Left lung (tissue), 10 donors: ENCODE results near the gene SCMH1. TPM values are rescaled to one million over a fixed set of nuclear protein-coding genes. Genes with fewer than 3 reads are reported as not detected.

Experiments
- ATAC-seq: fragments of 200-7000 bp; cut with Tn5 transposase; one replicate; pipeline ENCODE4 v1.9.1; 2020; ENCODE audit warnings: moderate library complexity
- DNase-seq, 4 donors: peaks; one replicate each; pipeline ENCODE4 v3.0.0-alpha.2; 2013 to 2020
- H3K27ac ChIP-seq, 2 donors: fragments of 200-600 bp; sonication (generic) in 1 of 2; one replicate each; pipeline versions ENCODE4 v1.5.0 to v1.8.0; 2020 to 2021
- H3K27me3 ChIP-seq, 2 donors: fragments of 200-600 bp; sonication (generic) in 1 of 2; one replicate each; pipeline versions ENCODE4 v1.5.0 to v1.8.0; 2020 to 2021
- H3K36me3 ChIP-seq, 2 donors: fragments of 200-600 bp; sonication (generic) in 1 of 2; one replicate each; pipeline versions ENCODE4 v1.5.0 to v1.8.0; 2020 to 2021
- H3K4me1 ChIP-seq, 2 donors: fragments of 200-600 bp; one replicate each; pipeline ENCODE4 v1.8.0; 2021
- H3K4me3 ChIP-seq, 2 donors: fragments of 200-600 bp; sonication (generic) in 1 of 2; one replicate each; pipeline versions ENCODE4 v1.5.0 to v1.8.0; 2020 to 2021; ENCODE audit warnings: mild to moderate bottlenecking in 1 of 2
- H3K9me3 ChIP-seq, 2 donors: fragments of 200-600 bp; sonication (generic) in 1 of 2; one replicate each; pipeline versions ENCODE4 v1.5.0 to v1.8.0; 2020 to 2021
- CTCF ChIP-seq, 2 donors: fragments of 200-600 bp; sonication (generic) in 1 of 2; IDR thresholded peaks; one replicate each; pipeline versions ENCODE4 v1.5.0 to v1.8.0; 2021; ENCODE audit warnings: antibody characterized with exemption in 2 of 2
- intact Hi-C, 2 donors: fragments of 100-400 bp; cut with DNase I; formaldehyde crosslinking; loops; one replicate each; pipeline versions ENCODE4 v1.11.2 to v1.14.2; 2022
- polyA plus RNA-seq, 6 donors: library from polyadenylated mRNA; unstranded; fragments of 120-200 nt; gene quantifications; one replicate each; pipeline ENCODE4 v1.2.1, GENCODE V29; 2013; ENCODE audit not compliant: insufficient read length in 6 of 6
- total RNA-seq, 2 donors: library from RNA; stranded (reverse); fragmentation: NEBNext Ultra II Directional; extraction: Animal tissue kit (Norgen Biotek cat#: 25700); gene quantifications; one replicate each; pipeline ENCODE4 v1.2.1, GENCODE V29; 2021
- donor health status: DM: no; HTN: yes; CAD: no.
- donor health status: DM: no; HTN: no; CAD: no.

Gene SCMH1
- total and polyA plus RNA-seq, 8 donors: 27.8 to 56.1 (median 44.3) TPM

GRCh38 chr1:41056907-41057306 lies 185.2 kb downstream of the SCMH1 start:
- no peak for TF ChIP-seq CTCF (IDR thresholded peaks at IDR 0.05)
- Histone ChIP-seq H3K36me3 (peaks cover 0 to 26% of the 10 kb centered on the region in 2 donors), H3K27ac (no peak overlapping the region), H3K4me1 (no peaks in the 10 kb centered on the region), H3K4me3 (no peak overlapping the region), H3K9me3 (peaks cover 0 to 3% of the 10 kb centered on the region in 2 donors), H3K27me3 (no peaks in the 10 kb centered on the region)
- intact Hi-C loops: no loop called here
- no peak for ATAC-seq
- DNase-seq: no peak

GRCh38 chr1:41053316-41053715 lies 188.8 kb downstream of the SCMH1 start:
- H3K27me3 ChIP-seq: no peaks in the 10 kb centered on the region
- H3K9me3 ChIP-seq: no peaks in the 10 kb centered on the region
- DNase-seq (no peak), ATAC-seq (peak; percentile 24)
- no peak overlapping the region for H3K27ac ChIP-seq
- no peak overlapping the region for H3K4me3 ChIP-seq
- H3K36me3 ChIP-seq: peaks cover 0 to 21% of the 10 kb centered on the region in 2 donors
- intact Hi-C loops: no loop called here
- no peaks in the 10 kb centered on the region for H3K4me1 ChIP-seq
- TF ChIP-seq CTCF (IDR thresholded peaks at IDR 0.05): no peak

- H3K4me3 ChIP-seq: no peak overlapping the region
- H3K27ac ChIP-seq: no peak overlapping the region
- H3K4me1 ChIP-seq: peaks cover 0 to 9% of the 10 kb centered on the region in 2 donors
- no peak for DNase-seq
- H3K36me3 ChIP-seq: peaks cover 0 to 42% of the 10 kb centered on the region in 2 donors
- no peak for TF ChIP-seq CTCF (IDR thresholded peaks at IDR 0.05)
- no peak for ATAC-seq
- H3K27me3 ChIP-seq: no peaks in the 10 kb centered on the region
- intact Hi-C loops: no loop called here
- no peaks in the 10 kb centered on the region for H3K9me3 ChIP-seq
Measured at GRCh38 chr1:41051022-41051421, 191.1 kb downstream of the SCMH1 start.

- H3K9me3 ChIP-seq: no peaks in the 10 kb centered on the region
- TF ChIP-seq CTCF (IDR thresholded peaks at IDR 0.05): no peak
- ATAC-seq (no peak), DNase-seq (no peak)
- H3K36me3 ChIP-seq: peaks cover 0 to 41% of the 10 kb centered on the region in 2 donors
- H3K4me3 ChIP-seq: no peak overlapping the region
- intact Hi-C loops: no loop called here
- peaks cover 0 to 25% of the 10 kb centered on the region in 2 donors for H3K4me1 ChIP-seq
- no peak overlapping the region for H3K27ac ChIP-seq
- H3K27me3 ChIP-seq: no peaks in the 10 kb centered on the region
Measured at GRCh38 chr1:41048540-41048939, 193.6 kb downstream of the SCMH1 start.

DNA sequence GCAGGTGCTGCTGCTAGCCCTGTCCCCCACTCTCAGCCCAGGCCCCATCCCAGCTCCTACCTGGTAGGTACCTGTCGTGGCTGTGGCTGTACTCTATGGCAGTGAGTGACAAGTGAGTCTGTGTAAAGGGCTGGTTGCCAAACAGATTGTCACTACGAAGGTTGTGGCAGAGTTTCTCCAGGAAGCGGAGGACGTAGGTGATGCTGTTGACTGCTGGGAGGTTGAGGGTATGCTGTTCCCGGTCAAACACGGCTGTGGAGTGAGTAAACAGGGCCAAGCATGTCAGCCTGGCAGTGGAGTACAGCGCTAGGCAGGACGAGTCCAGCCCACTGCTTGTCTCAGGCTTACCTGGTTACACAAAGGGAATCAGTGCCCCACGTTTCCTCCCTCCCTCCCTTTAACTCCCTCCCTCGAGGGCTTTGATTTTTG lies 195.7 kb downstream of the SCMH1 start:
- H3K4me3 ChIP-seq: no peak overlapping the region
- peaks cover 0 to 45% of the 10 kb centered on the region in 2 donors for H3K36me3 ChIP-seq
- H3K27ac ChIP-seq: peak overlapping the region; percentile 61 to 83
- no peak for TF ChIP-seq CTCF (IDR thresholded peaks at IDR 0.05)
- H3K4me1 ChIP-seq: peaks cover 0 to 25% of the 10 kb centered on the region in 2 donors
- H3K27me3 ChIP-seq: no peaks in the 10 kb centered on the region
- intact Hi-C loops: no loop called here
- ATAC-seq: peak; percentile 88
- DNase-seq: peak in 2 of 4 donors; percentile 39 to 66
- no peaks in the 10 kb centered on the region for H3K9me3 ChIP-seq
